C1 segment of cervical spinal cord (tissue), 14 donors: ENCODE measurements around the gene CEBPZOS.

Experiments used
- DNase-seq, 14 donors: peaks; one replicate each; lab custom pipeline; 2025; lab: John Stamatoyannopoulos, UW

CEBPZOS gene

DNA sequence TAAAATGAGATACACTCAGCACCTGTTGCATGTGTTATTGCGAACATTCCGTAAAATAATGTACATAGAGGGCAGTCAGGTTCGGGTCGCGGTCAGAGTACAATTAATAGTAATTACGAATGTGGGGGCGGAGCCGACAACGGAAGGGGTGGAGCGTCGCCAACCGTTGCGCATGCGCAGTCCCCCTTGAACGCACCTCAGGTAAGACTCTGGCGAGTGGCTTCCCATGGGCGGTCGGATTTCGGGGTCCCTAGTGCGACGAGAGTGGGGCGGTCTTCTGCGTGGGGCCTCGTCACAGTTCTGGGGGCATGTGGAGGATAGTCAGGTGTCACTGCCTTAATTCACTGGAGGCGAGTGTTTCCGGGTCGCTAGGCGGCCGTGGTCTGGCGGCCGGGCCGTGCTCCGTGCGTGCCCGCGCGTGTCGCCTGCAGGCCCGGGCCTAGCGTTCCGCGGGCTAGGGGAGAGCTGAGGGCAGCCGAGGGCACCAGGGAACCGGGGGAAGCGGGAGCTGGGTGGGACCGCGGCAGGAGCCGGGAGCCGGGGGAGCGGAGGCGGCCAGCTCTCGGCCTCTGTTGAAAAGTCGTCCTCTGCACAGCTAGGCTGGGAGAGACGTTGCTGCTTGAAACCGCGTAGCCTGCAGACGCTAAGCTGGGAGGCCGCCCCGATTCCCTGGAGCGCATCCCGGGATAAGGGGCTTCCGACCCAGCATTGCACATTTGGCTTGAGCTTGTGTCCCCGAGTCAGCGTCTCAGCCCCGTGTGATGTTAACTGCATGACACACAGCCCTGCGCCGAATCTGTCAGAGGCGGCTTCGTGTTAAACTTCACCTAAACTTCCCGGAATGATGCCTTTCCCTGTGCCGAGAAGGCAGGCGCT is at the start of gene CEBPZOS:
Gene CEBPZOS (plus strand): TSS at position 177 of the 876 bp plus-strand sequence. CDS start 3,209 bp downstream, outside the sequence.
- peak; percentile 28 to 94 (median 78) for DNase-seq

DNA sequence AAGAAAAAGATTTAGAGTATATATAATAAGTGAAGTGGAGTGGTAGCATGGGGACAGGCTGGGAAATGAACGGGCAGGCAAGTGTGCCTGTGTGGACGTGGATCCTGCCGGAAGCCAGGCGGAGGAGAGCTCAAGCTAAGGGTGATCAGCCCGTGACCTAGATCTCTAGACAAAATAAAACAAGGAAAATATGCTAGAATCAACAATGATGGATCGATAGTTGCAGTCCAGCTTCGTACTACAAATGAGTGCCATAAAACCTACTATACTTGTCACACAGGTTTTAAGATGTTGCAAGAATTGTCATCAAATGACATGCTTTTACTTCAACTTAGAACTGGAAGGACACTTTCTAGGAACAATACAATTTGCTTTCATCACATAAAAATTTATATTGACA is 48.0 kb upstream of the CEBPZOS start:
- DNase-seq = no peak

DNA sequence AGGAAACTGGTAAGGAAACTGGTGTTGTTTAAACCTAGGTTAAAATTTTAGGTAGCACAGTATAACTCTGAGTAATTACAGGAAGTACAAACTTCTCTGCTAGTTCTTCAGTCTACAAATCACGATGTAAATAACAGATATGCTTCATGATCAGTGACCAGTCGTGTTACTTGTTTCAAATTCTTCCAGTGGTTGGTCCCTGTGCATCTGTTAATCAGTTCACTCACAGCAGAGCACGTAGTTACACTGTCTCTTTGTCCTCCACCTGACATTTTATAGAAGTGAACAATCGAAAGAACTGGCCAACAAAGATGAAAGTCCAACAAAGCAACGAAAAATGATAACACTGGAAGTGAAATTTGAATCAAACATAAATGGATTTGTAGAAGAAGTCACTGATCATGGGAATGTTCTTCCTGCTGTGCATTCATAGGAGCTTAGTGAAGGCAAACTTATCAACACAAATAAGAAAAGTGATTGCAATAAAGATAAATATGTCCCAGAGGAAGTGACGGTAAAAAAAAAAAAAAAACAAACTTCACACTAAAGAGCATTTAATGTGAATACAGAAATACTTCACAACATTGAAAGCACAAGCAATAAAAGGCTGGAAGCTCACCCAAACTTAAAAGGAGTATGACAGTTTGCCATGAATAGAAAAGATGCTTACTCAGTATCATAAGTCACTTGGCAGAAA is 46.5 kb upstream of the CEBPZOS start:
- no peak for DNase-seq

DNA sequence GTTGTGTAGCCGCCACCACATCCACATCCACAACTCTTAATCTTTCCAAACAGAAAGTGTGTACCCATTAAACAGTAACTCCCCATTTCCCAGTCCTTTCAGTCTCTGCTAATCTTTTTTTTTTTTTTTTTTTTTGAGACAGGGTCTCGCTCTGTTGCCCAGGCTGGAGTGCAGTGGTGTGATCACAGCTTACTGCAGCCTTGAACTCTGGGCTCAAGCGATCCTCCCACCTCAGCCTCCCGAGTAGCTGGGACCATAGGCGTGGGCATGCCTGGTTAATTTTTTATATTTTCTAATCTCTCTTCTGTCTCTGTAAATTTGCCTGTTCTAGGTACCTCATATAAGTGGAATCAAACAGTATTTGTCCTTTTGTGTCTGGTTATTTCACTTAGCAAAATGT is 43.1 kb upstream of the CEBPZOS start:
- DNase-seq = no peak

DNA sequence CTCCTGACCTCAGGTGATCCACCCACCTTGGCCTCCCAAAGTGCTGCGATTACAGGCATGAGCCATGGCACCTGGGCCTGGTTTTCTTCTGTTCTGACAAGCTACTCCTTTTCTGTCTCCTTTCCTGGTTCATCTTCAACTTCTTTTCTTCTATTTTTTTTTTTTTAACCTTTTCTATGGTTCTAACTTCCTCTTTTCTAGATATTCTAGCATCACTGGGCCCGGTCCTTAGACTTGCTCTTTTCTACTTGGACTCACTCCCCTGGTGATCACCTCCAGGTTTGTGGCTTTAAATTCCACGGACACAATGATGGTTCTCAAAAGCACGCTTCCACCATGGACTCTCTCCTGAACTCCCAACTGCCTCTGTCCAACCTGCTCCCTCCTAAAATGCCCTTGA is 41.5 kb upstream of the CEBPZOS start:
- DNase-seq = no peak

DNA sequence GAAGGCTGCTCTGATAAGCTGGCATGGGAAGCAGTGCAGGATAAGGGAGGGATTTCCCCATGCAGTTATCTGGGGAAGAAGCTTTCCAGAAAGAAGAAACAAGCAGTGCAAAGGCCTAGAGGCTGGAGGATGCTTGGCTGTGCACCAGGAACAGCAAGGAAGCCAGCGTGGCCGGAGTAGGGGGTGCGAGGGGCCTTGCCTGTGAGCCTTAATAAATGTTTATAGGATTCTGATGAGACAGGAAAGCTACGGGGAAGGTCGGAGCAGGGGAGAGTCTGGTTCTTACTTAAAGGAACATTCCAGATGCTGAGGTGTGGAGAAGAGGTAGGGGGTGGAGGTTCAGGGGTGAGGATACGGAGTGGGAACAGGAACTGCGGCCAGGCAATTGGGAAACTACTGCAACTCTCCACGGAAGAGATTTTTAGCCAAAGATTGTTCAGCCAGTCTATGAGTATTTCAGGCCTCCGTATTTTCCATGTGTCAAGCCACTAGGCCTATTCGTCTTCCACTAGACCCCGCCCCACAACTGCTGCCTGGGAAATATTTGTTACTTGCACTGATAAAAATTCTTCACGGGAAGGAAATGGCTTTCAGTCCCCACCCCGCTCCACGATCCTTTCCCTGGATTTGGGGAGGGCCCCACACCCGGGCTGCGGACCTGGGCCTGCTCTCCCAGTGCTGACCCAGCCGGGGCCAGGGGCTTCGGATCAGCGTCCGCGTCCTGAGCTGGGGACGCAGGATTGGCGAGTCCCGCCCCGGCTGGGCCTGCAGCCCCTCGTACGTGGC is 40.0 kb upstream of the CEBPZOS start:
- peak in 7 of 14 donors; percentile 9 to 59 (median 36) for DNase-seq

DNA sequence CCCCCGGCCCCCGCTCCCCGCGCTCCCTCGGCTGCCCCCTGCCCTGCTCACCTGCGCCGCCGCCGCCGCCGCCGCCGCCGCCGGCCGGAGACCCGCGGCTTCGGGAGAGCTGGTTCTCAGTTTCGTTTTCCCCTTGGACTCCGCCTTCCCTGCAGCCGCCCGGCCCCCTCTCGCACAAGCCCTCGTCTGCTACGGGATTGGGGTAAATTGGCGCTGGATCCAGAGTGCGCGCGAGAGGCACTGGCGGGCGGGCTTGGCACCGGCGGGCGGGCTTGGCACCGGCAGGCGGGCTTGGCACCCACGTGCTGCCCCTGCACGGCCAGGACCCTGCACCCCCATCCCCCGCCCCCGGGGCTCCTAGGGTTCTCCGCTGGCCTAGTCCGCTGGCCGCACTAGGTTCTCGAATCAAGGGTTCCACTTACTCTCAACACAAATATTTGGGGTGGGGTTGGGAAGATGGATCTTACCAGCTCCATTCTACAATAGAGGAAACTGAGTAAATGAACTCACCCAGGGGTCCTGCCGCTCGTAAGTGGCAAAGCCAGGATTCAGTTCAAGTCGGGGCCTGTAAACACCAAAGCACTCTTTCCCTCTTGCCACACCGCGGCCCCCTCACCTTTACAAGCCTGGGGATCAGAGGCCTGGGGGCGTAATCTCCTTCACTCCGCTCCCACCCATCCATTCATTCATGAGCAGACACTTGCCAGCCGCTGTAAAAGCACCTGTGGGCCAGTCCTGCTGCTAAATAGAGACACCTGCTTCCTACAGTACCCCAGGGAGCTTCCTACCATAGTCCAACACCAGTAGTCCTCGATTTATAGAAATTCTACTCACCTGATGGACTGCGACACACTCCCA is 39.2 kb upstream of the CEBPZOS start, which contains the start of gene EIF2AK2:
Gene EIF2AK2 (minus strand): TSS at position 124 of the 858 bp plus-strand sequence. CDS start 9,174 bp downstream, outside the sequence.
- DNase-seq = peak; percentile 0 to 75 (median 56)

DNA sequence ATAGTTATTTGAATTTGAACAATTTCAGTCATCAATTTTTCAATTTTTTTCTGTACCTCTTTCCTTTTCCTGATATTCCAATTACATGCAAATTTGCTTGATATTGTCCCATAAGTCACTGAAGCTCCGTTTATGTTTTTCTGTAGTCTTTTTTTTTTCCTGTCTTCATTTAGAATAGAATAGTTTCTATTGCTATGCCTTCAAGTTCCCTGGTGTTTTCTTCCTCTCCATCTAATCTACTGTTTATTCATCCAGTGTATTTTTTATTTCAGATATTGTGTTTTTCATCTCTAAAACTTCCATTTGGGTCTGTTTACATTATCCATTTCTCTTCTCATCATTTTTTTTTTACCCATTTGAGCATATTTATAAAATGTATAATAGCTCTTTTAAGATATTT is 31.5 kb upstream of the CEBPZOS start:
- DNase-seq = no peak

DNA sequence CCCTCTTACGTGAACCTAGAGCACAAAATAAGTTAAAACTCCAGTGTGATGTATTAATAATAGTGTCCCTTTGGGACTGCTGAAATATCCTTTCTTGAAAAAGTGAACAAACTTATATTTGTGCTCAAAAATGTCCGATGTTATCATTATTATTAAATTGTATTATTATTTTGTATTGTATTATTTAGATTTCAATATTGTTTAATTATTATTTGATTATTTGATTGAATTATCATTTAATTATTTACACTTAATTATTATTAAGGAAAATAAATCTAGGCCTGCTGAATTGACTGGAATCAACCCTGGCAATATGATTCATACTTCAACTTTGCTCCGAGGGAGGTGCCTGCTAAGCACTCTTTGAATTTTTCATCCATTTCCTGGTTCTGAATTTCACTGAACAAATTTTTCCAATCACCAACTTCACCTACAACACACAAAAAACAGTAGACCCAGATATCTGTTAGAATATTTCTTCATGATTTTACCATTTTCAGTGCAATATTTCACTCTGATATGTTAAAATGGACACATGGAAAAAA is 28.6 kb upstream of the CEBPZOS start:
- DNase-seq = no peak

DNA sequence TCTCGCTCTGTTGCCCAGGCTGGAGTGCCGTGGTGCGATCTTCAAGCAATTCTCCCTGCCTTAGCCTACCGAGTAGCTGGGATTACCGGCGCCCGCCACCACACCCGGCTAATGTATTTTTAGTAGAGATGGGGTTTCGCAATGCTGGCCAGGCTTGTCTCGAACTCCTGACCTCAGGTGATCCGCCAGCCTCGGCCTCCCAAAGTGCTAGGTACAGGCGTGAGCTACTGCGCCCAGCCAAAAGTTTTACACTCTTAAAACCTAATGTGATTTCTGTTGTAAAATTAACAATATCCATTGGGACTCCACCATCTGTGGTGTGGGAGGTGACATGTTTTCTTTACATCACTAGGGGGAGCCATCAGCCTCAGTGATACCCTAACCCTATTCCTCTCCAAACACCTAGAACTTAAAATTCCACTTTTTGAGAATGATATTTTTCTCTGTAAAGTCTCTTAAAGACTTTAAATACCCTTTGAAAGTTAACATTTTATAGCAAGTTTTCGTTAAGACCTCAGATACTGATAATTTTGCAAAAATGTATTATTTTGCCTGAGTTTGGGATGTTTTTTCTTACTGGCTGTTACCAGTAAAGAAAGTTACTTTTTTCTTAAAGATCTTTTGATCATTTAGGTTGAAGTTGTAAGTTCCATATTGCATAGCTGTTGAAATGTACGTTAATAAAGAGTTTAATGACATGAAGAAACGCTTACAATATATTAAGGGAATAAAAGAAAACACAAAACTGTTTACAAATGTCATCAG is 27.9 kb upstream of the CEBPZOS start:
- DNase-seq = no peak

DNA sequence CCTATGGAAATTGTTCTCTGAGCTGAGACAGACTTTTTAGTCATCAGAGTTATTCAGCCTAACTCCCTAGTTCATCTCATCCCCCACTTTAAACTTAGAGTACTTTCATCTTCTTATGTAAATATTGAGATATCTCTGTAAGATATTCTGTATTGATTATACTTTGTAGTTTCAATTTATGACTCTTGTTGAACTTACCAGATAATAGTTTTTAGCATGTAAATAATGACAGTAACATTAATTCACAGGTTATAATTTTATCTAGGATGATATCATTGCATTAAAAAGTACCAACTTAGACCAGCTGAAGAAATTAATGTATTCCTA is 24.7 kb upstream of the CEBPZOS start:
- no peak for DNase-seq

DNA sequence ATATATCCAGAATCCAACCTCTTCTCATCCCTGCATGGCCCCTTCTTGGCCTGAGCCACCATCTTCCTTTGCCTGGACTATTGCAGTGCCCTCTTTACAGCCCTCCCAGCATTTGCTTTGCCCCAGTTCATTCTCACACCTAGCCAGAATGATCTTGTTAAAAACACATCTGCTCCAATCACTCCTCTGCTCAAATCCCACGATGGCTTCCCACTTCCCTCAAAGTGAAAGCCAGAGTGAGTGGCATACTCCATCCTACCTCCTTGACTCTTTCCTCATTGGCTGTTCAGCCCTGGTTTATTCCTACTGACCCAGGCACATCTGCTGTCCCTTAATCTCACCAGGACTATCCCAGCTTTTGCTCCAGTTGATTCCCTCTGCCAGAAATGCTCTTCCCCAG is 22.6 kb upstream of the CEBPZOS start:
- DNase-seq = no peak

DNA sequence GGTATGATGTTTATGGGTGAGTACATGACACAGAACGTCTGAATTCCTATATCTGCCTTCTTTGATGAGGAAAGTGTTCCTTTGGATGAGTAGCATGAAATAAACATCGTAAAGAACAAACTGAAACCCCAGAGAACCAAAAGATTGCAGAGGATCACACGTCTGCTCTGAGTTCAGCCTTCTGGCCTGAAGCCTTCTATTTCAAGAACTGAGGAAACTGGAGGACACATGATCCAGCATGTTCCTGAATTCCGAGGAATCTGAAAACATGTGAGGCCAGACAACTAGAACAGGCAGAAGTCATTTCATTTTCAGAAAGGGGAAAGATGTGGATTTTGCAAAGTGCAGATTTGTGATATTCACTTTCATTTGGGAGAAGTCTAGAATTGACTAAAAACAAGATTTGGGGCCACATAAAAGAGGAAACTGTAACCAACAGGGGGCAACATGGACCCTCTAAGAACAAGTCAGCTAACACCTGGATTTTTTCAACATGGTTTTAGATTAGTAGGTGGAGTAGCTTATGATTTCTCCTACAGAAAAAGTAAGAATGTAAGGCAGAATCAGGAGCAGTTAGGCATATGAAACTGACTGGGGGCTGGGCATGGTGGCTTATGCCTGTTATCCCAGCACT is 16.2 kb upstream of the CEBPZOS start:
- no peak for DNase-seq

DNA sequence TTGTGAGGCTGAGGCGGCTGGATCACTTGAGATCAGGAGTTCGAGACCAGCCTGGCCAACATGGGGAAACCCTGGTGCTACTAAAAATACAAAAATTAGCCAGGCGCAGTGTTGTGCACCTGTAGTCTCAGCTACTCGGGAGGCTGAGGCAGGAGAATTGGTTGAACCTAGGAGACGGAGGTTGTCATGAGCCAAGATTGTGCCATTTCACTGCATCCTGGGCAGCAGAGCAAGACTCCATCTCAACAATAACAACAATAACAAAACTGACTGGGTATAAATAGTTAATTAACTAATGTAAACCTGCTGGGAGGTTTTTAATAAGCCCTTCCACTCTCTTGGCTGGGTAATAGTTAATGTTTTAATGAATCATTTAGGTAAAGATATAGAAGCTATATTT is 15.7 kb upstream of the CEBPZOS start:
- no peak for DNase-seq

DNA sequence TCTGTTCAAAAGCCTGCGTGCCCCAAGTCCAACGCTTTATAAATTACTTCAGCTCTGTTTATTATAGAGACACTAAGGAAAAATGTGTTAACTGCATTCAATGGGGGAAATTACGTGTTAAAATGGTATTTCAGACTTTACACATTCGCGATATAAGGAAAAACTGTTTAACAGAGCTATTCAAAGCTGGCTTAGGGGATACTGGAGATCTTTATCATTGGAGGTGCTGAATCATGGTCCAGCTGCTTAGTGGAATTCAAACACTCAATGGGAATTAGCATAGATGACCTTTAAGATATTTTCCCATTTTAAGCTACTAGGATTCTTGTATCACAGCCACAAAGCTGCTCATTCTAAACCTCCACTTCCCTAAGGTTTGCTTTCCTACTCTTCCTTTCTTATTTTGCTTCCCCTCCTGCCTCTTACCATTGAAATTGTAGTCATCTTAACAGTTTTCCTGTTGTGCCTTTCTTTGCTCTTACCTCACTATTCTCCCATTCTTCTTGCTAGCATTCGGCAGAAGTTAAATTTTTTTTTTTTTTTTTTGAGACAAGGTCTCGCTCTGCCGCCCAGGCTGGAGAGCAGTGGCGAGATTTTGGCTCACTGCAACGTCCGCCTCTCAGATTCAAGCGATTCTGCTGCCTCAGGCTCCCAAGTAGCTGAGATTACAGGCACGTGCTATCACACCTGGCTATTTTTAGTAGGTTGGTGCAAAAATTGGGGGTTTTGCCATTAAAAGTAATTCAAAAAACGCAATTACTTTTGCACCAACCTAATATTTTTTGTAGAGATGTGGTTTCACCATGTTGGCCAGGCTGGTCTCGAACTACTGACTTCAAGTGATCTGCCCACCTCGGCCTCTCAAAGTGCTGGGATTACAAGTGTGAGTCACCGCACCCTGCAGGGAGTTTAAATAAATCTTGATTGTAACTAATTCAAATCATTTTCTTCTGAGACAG is 14.3 kb upstream of the CEBPZOS start:
- no peak for DNase-seq

DNA sequence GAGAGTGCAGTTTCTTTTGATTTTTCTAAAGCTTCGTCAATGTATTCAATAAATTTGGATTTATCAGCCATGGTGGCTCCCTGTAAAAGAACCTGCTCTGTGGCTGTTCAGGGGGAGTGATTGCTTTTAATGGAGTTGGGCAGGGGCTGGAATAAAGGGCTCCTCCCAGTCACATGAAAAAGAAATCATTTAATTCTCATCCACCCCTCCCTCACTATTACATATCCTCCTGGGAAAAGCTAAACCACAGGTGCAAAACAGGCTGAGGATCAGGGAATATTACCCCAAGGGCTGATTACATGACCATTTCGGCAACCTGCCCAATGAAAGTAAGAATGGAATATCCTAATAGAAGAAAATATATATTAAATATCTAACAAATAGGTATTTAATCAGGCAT is 7.7 kb upstream of the CEBPZOS start, which contains the start of gene SULT6B1:
Gene SULT6B1 (minus strand): TSS at position 101 of the 400 bp plus-strand sequence. CDS start 30 bp downstream, at position 71.
- DNase-seq = no peak

DNA sequence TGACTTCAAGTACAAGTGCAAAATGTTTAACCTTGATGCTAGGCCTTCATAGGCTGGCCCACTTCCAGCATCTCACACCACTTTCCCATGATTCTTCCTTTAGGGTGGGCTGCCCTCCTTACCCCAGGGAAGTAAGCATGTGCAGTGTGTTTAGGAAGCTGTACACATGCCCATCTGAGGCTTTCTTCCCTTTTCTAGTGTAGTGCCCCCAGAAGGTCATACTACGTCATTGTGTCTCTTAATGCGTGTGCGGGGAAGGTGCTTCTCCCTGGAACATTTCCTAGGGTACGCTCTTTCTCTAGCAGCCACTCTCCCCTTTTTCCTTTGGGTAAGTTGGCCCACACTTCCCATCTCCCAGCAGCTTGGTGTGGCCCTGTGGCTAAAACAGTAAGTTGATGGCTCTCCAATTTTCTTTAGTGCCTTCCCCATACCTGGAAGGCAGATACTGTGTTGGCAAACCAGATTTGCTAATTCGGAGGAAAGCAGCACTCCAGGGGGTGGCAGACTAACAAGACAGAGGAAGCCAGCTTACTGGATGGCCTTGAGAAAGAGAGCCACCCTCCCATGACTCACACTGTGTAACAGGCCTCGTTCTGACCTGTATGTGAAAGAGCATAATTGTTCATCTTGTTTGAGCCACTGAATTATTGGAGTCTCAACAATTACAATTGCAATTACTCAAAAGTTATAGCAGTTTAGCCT is 6.7 kb upstream of the CEBPZOS start:
- peak in 2 of 14 donors; percentile 40 to 41 for DNase-seq

DNA sequence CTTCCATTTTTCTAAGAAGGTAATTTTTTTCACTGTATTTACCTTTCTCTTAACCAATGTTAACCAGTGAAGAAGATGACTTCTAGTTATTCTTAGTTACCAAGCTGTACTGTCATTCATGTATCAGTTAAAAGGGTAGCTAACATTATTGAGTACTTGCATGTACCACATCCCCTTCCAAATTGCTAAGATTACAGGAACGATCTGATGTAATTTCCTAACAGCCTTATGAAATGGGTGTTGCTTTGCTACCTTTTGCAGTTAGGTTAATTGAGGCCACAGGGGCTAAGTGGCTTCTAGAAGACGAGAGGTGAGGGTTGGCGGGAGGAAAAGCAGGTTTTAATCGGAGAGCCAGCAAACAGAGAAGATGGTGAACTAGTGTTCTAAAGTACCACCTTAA is 6.0 kb upstream of the CEBPZOS start:
- DNase-seq = no peak
